HG03025 (cell line): ENCODE measurements around the gene HNRNPM.

Experiments used
- ATAC-seq: cut with Tn5 transposase; IDR thresholded peaks from one replicate; pipeline ENCODE4 v1.9.1; 2021; ENCODE audit warnings: mild to moderate bottlenecking, moderate library complexity; ENCODE audit not compliant: unreplicated experiment, low FRiP score

Gene HNRNPM

GRCh38 chr19:8530061-8530679 is 85.4 kb downstream of the HNRNPM start:
- no peak for ATAC-seq

GRCh38 chr19:8531470-8531869 is 86.7 kb downstream of the HNRNPM start:
- ATAC-seq: no peak

DNA sequence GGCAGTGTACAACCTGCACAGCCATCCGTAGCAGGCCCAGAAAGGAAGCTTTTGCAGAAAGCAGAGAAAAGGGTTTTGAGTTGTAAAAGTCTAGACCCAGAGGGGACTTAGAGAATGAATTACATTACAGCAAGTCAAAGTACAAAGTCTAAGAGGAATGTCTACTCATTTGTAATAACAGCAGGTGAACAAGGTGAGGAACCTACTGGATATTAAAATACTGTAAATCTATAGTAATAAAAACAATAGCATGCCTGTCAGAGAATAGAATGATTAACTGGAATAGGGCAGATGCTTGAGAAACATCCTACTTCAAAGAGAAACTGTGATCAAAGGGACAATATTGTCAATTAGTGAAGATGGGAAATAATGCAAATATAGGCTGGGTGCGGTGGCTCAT is 87.5 kb downstream of the HNRNPM start:
- no peak for ATAC-seq

GRCh38 chr19:8536282-8536681 is 91.5 kb downstream of the HNRNPM start:
- no peak for ATAC-seq

- ATAC-seq: no peak
Measured at GRCh38 chr19:8537099-8537498, 92.3 kb downstream of the HNRNPM start.
